ENCODE results near the gene DPF1. TPM values are rescaled to one million over a fixed set of nuclear protein-coding genes. Genes with fewer than 3 reads are reported as not detected.
"Not testable (repeated sequence)": the region's sequence is repeated elsewhere in the genome, so short reads cannot be mapped to it uniquely, and the experiment has no call there.

Gene DPF1
- total RNA-seq, 2 donors from 2014 or later: 0.65 to 0.99 TPM

DNA sequence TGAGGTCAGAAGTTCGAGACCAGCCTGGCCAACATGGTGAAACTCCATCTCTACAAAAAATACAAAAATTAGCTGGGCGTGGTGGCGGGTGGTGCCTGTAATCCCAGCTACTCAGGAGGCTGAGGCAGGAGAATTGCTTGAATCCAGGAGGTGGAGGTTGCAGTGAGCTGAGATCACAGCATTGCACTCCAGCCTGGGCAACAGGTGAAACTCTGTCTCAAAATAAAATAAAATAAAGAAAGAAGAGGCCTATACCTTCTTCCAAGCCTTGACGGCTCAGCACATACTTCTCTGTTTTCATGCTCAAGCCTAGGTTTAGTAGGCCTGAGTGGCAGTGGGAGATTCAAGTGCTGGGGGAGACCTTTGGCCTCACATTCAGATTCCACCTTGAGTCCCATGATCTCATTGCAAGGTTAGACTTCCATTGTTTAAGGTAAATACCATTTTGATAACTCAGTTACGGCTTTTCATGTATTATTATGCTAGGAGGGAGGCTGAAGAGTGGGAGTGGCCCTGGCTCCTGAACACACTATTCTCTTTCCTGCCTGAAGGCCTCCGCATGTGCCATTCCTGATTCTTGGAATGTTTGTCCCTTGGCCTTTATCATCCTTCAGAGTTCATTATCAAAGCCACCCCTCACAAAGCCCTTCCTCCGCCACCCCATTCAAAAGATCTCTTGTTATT, 38.7 kb upstream of the DPF1 start:
- Mint-ChIP-seq H3K9me3 (no peaks in the 10 kb centered on the region), H3K27me3 (ENCODE audit: low read depth) (no peaks in the 10 kb centered on the region), H3K4me1 (ENCODE audit: low read depth) (peaks cover 43% of the 10 kb centered on the region), H3K4me3 (peak overlapping the region; percentile 49 to 85), H3K36me3 (ENCODE audit: insufficient read depth in 2 of 2) (peaks cover 2 to 9% of the 10 kb centered on the region in 2 donors), H3K27ac (no peak overlapping the region)
- DNase-seq (no peak), ATAC-seq (replicated peaks in 1 of 2) (no peak)

DNA sequence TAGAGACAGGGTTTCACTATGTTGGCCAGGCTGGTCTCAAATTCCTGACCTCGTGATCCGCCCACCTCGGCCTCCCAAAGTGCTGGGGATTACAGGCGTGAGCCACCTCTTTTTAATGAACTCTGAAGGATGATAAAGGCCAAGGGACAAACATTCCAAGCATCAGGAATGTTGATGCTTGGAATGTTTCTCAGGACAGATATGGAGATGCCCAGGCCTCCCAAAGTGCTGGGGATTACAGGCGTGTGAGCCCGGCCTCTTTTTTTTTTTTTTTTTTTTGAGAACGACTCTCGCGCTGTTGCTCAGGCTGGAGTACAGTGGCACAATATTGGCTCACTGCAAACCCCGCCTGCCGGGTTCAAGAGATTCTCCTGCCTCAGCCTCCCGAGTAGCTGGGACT, 37.9 kb upstream of the DPF1 start:
- not testable (repeated sequence) for H3K27me3 Mint-ChIP-seq (ENCODE audit: low read depth); DNase-seq; H3K4me3 Mint-ChIP-seq; ATAC-seq (replicated peaks in 1 of 2); H3K27ac Mint-ChIP-seq; H3K9me3 Mint-ChIP-seq
- Mint-ChIP-seq H3K36me3 (ENCODE audit: insufficient read depth in 2 of 2) (peaks cover 2 to 10% of the 10 kb centered on the region in 2 donors), H3K4me1 (ENCODE audit: low read depth) (peaks cover 39% of the 10 kb centered on the region)

DNA sequence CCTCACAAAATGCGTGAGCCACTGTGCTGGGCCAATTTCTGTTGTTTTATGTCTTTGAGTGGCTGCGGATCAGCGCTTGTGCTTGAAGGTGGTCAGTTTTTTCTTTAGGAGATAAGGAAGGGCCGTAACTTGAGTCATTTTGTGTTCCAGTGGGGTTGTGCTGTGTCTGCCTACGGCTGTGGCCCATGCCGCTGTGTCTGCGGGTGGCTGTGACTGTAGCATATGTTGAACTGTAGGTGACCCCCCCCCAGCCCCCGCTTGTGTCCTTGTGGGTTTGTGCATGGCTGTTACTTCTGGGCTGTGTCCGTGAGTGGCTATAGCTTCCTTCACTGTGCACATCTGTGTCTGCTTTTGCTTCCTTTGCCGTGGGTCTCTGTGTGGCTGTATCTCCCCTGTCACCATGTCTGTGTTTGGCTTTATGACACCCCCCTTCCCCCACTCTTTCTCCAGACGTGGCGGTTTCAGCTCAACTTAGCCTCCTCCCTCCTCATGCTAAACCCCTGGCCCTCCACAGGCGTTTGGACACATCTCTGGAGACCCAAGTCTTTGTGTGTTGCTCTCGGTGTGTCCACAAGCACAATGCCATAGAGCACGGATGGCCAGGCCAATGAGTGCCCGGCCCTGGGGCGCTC, 31.5 kb upstream of the DPF1 start:
- peaks cover 0 to 3% of the 10 kb centered on the region in 2 donors for H3K36me3 Mint-ChIP-seq (ENCODE audit: insufficient read depth in 2 of 2)
- H3K9me3 Mint-ChIP-seq: no peaks in the 10 kb centered on the region
- no peak overlapping the region for H3K27ac Mint-ChIP-seq
- ATAC-seq (replicated peaks in 1 of 2) (no peak), DNase-seq (no peak)
- peaks cover 25% of the 10 kb centered on the region for H3K27me3 Mint-ChIP-seq (ENCODE audit: low read depth)
- H3K4me1 Mint-ChIP-seq (ENCODE audit: low read depth): peaks cover 8% of the 10 kb centered on the region
- H3K4me3 Mint-ChIP-seq: peak overlapping the region in 1 of 2 donors; percentile 30

DNA sequence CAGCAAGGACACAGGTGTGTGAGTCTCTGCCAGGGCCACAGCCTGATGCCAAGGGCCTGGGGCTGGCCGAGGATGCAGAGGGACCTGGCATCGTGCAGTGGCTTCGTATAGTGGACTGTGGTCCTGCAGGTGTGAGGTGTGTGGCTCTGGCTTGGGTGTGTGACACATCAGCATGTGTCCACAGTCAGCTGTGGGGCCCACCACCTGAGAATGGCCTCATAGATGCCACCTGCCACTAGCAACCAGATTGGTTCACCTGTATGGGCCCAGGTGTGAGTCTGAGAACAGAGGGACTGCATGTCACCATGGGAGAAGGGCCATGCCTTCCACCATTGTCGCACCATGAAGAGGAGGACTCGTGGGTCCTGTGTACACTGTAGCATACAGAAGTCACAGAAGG, 29.8 kb upstream of the DPF1 start:
- Mint-ChIP-seq H3K4me3 (no peak overlapping the region), H3K27me3 (ENCODE audit: low read depth) (peaks cover 25% of the 10 kb centered on the region), H3K9me3 (no peaks in the 10 kb centered on the region), H3K36me3 (ENCODE audit: insufficient read depth in 2 of 2) (peaks cover 0 to 3% of the 10 kb centered on the region in 2 donors), H3K27ac (no peak overlapping the region), H3K4me1 (ENCODE audit: low read depth) (peaks cover 8% of the 10 kb centered on the region)
- no peak for DNase-seq
- no peak for ATAC-seq (replicated peaks in 1 of 2)

DNA sequence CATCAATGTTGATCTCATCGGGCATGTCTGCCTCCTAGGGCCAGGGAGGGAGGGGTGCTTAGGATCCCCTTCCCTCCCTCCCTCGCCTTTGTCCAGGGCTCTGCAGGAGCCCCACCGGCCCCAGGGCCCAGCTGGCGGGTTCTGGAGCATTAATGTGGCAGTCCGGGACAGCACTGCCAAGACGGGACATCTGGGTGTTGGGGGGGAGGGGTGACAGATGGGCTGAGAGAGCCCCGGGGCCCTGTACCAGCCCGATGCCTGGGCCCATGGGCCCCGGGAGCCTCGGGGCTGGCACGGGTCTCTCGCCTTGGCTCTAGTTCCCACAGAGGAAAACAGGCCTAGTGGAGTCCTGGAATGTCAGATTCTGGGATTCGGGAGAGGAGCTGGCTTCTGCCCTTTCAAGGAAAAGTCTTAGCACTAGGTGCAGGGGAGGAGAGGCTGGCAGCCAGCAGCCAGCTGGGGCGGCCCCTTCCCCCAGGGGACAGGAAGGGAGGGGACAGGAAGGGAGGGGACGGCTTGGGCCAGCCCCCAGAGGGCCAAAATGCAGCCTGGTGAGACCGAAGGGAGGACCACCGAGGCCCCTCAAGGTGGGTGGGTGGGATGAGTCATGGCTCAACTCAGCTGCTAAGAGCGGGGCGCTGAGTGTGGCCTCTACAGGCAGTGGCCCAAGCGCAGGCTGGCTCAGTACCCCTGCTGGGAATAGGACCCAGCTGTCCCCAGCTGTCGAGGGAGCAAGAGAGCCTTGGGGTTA, 29.1 kb upstream of the DPF1 start:
- DNase-seq (no peak), ATAC-seq (replicated peaks in 1 of 2) (no peak)
- Mint-ChIP-seq H3K4me1 (ENCODE audit: low read depth) (peaks cover 8% of the 10 kb centered on the region), H3K36me3 (ENCODE audit: insufficient read depth in 2 of 2) (peaks cover 0 to 3% of the 10 kb centered on the region in 2 donors), H3K27me3 (ENCODE audit: low read depth) (peaks cover 25% of the 10 kb centered on the region), H3K27ac (no peak overlapping the region), H3K9me3 (no peaks in the 10 kb centered on the region), H3K4me3 (no peak overlapping the region)

DNA sequence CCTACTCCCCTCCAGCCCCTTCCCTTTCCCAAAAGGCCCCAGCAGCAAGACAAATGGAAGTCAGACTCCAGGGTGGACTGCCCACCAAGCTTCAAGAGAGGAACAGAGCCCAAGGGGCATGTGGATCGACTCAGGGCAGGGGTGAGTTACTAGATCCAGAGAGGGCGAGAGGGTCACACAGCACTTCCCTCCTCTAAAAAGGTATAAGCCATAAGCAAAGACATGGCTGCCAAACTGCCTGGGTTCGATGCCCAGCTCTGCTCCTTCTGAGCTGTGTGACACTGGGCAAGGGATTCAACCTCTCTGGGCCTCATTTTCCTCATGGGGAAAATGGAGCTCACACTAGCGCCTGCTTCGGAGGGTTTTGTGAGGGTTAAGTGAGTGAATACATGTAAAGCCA, 28.4 kb upstream of the DPF1 start:
- no peak overlapping the region for H3K27ac Mint-ChIP-seq
- no peaks in the 10 kb centered on the region for H3K9me3 Mint-ChIP-seq
- no peak overlapping the region for H3K4me3 Mint-ChIP-seq
- DNase-seq: no peak
- no peak for ATAC-seq (replicated peaks in 1 of 2)
- H3K27me3 Mint-ChIP-seq (ENCODE audit: low read depth): peaks cover 25% of the 10 kb centered on the region
- H3K36me3 Mint-ChIP-seq (ENCODE audit: insufficient read depth in 2 of 2): peaks cover 0 to 3% of the 10 kb centered on the region in 2 donors
- peaks cover 8% of the 10 kb centered on the region for H3K4me1 Mint-ChIP-seq (ENCODE audit: low read depth)

DNA sequence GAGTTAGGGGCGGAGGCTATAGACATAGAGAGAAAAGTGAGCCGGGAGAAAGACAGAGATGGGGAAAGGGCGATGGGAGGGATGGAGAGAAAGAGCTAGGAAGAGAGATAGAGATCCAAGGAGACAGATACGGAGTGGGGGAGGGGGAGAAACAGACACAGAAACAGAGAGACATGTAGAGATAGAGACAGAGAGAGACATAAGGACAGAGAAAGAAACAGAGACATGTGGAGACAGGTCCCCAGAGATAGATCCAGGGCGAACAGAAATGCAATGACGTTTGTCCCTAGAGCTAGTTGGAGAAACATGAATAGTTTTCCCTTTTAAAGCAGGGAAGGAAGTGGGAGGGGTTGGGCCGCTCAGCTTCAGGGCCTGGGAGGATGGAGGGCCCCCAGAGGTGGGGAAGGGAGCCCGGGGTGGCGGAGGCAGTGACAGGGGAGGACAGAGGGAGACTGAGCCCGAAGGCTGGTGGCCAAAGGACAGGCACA, 27.6 kb upstream of the DPF1 start:
- Mint-ChIP-seq H3K36me3 (ENCODE audit: insufficient read depth in 2 of 2) (peaks cover 0 to 1% of the 10 kb centered on the region in 2 donors), H3K9me3 (no peaks in the 10 kb centered on the region), H3K27ac (no peak overlapping the region), H3K27me3 (ENCODE audit: low read depth) (peaks cover 19% of the 10 kb centered on the region), H3K4me3 (no peak overlapping the region), H3K4me1 (ENCODE audit: low read depth) (peaks cover 1% of the 10 kb centered on the region)
- DNase-seq (no peak), ATAC-seq (replicated peaks in 1 of 2) (no peak)

DNA sequence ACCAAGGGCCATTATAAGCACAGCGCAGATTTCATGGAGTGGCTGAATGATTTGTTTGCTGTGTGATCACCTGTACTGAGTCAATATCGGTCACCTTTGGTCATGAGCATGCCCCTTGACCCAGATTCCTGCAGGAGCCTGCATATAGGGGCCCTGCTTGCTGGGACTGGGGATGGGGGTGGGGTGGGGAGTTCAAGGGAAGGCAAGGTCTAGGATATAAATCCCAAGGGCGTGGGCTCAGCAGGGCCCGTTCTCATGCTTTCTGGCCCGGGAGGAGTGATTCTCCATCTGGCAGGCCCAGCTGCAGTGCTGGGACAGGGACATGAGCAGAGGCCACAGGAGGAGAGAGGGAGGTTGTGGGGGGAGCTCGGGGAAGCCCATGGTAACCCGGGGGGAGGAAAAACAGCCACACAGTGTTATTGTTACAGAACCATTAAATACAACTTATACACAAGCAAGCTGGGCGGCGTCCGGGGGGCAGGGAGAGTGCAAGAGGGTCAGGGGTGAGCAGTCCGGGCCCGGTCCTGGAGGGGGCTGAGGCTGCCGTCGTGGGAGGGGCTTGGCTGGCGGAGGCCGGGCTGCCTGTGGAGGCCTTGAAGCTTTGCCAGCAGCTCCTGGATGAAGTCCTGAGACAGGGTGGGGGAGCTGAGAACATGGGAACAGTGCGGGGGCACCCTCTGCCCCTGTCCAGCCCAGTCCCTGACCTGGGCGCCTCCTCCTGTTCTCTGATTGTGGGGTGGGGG, 27.0 kb upstream of the DPF1 start:
- Mint-ChIP-seq H3K4me3 (no peak overlapping the region), H3K27ac (no peak overlapping the region), H3K36me3 (ENCODE audit: insufficient read depth in 2 of 2) (peaks cover 0 to 1% of the 10 kb centered on the region in 2 donors), H3K27me3 (ENCODE audit: low read depth) (peaks cover 19% of the 10 kb centered on the region), H3K9me3 (no peaks in the 10 kb centered on the region), H3K4me1 (ENCODE audit: low read depth) (peaks cover 3% of the 10 kb centered on the region)
- ATAC-seq (replicated peaks in 1 of 2) (no peak), DNase-seq (no peak)

DNA sequence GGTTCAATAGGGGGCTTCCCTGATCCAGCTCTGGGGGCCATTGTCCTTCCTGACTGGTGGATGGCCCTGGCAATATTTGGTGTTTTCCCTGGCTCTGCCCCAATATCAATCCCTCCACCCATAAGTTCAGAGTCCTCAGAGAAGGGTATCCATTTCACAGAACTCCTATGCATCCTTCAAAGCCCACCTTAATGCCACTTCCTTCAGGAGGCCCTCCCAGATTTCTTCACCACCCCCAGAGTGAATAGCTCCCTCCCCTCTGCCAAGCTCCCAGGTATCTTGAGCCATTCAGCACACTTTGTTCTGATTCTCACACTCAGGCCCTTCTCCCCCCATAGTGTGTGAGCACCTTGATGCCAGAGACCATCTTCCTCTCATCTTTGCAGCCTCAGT, 26.4 kb upstream of the DPF1 start:
- peaks cover 14% of the 10 kb centered on the region for H3K27me3 Mint-ChIP-seq (ENCODE audit: low read depth)
- ATAC-seq (replicated peaks in 1 of 2) (no peak), DNase-seq (no peak)
- H3K4me1 Mint-ChIP-seq (ENCODE audit: low read depth): peaks cover 8% of the 10 kb centered on the region
- no peak overlapping the region for H3K4me3 Mint-ChIP-seq
- no peak overlapping the region for H3K27ac Mint-ChIP-seq
- peaks cover 0 to 1% of the 10 kb centered on the region in 2 donors for H3K36me3 Mint-ChIP-seq (ENCODE audit: insufficient read depth in 2 of 2)
- no peaks in the 10 kb centered on the region for H3K9me3 Mint-ChIP-seq

DNA sequence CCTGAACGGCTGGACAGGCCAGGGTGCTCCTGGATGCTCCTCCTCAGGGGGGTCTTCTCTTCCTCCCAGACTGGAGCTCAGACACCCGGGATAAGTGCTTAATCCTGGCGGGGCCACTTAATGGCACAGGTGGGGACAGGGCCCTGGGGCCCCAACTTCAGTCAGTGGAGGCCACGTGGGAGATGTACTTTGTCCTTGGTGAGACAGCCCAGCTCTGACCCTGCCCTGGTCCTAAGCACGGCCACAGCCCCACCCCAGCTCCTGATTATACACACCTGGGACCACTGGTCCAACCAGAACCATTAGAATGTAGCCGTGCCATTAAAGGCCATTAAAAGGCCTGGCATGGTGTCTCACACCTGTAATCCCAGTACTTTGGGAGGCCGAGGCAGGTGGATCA, 24.4 kb upstream of the DPF1 start:
- Mint-ChIP-seq H3K27ac (no peak overlapping the region), H3K36me3 (ENCODE audit: insufficient read depth in 2 of 2) (peaks cover 0 to 1% of the 10 kb centered on the region in 2 donors), H3K4me1 (ENCODE audit: low read depth) (peaks cover 16% of the 10 kb centered on the region), H3K27me3 (ENCODE audit: low read depth) (peaks cover 7% of the 10 kb centered on the region), H3K4me3 (no peak overlapping the region), H3K9me3 (no peaks in the 10 kb centered on the region)
- ATAC-seq (replicated peaks in 1 of 2) (no peak), DNase-seq (no peak)

DNA sequence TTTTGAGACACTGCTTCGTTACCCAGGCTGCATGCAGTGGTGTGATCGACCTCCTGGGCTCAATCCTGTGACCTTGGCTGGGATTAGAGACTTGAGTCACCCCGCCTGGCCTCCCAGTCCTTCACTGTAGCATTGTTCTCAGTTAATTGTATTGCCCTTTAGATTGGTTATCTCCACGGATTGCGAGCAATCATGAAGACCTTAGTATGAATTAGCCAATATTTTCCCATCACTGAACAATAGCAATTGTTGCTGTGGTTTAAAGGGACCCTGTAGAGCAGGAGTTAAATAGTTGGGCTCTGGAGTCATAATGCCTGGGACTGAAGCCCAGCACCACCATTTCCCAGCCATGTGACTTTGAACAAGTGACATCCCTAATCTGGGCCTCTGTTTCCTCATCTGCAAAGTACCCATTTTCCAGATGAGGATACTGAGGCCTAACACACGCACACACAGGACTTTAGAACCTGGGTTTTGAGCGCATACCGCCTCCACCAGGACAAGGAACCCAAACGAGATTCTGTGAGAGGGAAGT, 23.8 kb upstream of the DPF1 start:
- Mint-ChIP-seq H3K9me3 (no peaks in the 10 kb centered on the region), H3K27ac (no peak overlapping the region), H3K4me1 (ENCODE audit: low read depth) (peaks cover 16% of the 10 kb centered on the region), H3K4me3 (no peak overlapping the region), H3K36me3 (ENCODE audit: insufficient read depth in 2 of 2) (peaks cover 0 to 1% of the 10 kb centered on the region in 2 donors), H3K27me3 (ENCODE audit: low read depth) (peaks cover 7% of the 10 kb centered on the region)
- DNase-seq (no peak), ATAC-seq (replicated peaks in 1 of 2) (no peak)

DNA sequence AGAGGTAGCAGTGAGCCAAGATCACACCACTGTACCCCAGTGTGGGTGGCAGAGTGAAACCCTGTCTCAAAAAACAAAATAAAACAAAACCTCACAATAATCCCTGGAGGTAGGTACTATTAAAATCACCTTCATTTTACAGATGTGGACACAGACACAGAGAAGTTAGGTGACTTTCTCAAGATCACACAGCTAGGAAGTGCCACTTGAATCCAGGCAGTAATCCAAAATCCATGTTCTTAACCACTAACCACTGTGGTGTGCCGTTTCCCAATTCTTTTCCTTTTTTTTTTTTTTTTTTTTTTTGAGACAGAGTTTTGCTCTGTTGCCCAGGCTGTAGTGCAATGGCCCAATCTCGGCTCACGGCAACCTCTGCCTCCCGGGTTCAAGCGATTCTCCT, 23.1 kb upstream of the DPF1 start:
- Mint-ChIP-seq H3K27me3 (ENCODE audit: low read depth) (peaks cover 7% of the 10 kb centered on the region), H3K27ac (no peak overlapping the region), H3K4me1 (ENCODE audit: low read depth) (peaks cover 16% of the 10 kb centered on the region), H3K9me3 (no peaks in the 10 kb centered on the region), H3K36me3 (ENCODE audit: insufficient read depth in 2 of 2) (peaks cover 0 to 1% of the 10 kb centered on the region in 2 donors), H3K4me3 (no peak overlapping the region)
- ATAC-seq (replicated peaks in 1 of 2): no peak
- DNase-seq: no peak
